ENCODE data around the gene METTL26.

GRCh38 chr16:647173-647902 lies 11.2 kb upstream of the METTL26 start:
- TF ChIP-seq ZNF589 (CRISPR knock-in tag; IDR thresholded peaks at IDR 0.05; ENCODE audit: low read depth) = no peak
- no peak for TF ChIP-seq SNRNP70 (optimal IDR thresholded peaks at IDR 0.05; ENCODE audit: low read depth, low read length)
- TF ChIP-seq CTCF (IDR thresholded peaks at IDR 0.05 in 2 of 3, conservative IDR thresholded peaks at IDR 0.05 in 1 of 3; ENCODE audit: insufficient read depth in 2 of 3, low read depth in 1 of 3, low read length in 3 of 3) = no peak
- TF ChIP-seq TEAD1 (CRISPR knock-in tag; IDR thresholded peaks at IDR 0.05) = no peak
- no peak for TF ChIP-seq ZNF274 (IDR thresholded peaks at IDR 0.05; ENCODE audit: borderline replicate concordance, low read depth, low read length)
